H1 (cell line): Measurements from ENCODE around the gene SBF1. TPM values are rescaled to one million over a fixed set of nuclear protein-coding genes. Genes with fewer than 3 reads are reported as not detected.

Experiments used
- ASH2L ChIP-seq: fragments of 200-600, 300-600 bp; sonication (generic); IDR thresholded peaks from one replicate; pipeline ENCODE4 v1.7.1; 2017; ENCODE audit warnings: low read length
- BACH1 ChIP-seq: IDR thresholded peaks from 2 replicates; pipeline ENCODE4 v1.6.1; 2012; ENCODE audit warnings: low read length, improper control_type of control experiment
- CHD2 ChIP-seq: IDR thresholded peaks from 2 replicates; pipeline ENCODE4 v1.6.1; 2012; ENCODE audit warnings: low read length, improper control_type of control experiment
- CHD7 ChIP-seq: fragments of 300-600 bp; sonication (generic); IDR thresholded peaks from 2 replicates; pipeline ENCODE4 v1.7.1; 2012; ENCODE audit warnings: low read length, moderate library complexity, mild to moderate bottlenecking, inconsistent platforms; ENCODE audit not compliant: insufficient replicate concordance
- EP300 ChIP-seq, 2 experiments: IDR thresholded peaks; 1 replicate in 1 of 2; 2 replicates in 1 of 2; pipeline ENCODE4 v1.6.1; 2011 to 2012; ENCODE audit warnings: low read depth in 2 of 2, low read length in 2 of 2, mild to moderate bottlenecking in 2 of 2, borderline replicate concordance in 1 of 2, inconsistent platforms in 1 of 2, moderate library complexity in 1 of 2
- KDM5A ChIP-seq: fragments of 200-600 bp; IDR thresholded peaks from 2 replicates; pipeline ENCODE4 v1.7.1; 2012; ENCODE audit warnings: mild to moderate bottlenecking, low read length, inconsistent platforms, mixed read lengths
- PHF8 ChIP-seq: fragments of 200-600 bp; sonication (generic); conservative IDR thresholded peaks from 2 replicates; pipeline ENCODE4 v1.7.1; 2012; ENCODE audit warnings: low read depth, mild to moderate bottlenecking, inconsistent platforms, low read length, moderate library complexity
- POLR2A ChIP-seq, 2 experiments: IDR thresholded peaks; 1 replicate in 1 of 2; 2 replicates in 1 of 2; pipeline ENCODE4 v1.6.1; 2011; ENCODE audit warnings: low read depth in 2 of 2, low read length in 2 of 2, mild to moderate bottlenecking in 2 of 2; ENCODE audit errors: control extremely low read depth in 1 of 2
- SIX5 ChIP-seq: IDR thresholded peaks from 2 replicates; pipeline ENCODE4 v1.6.1; 2011; ENCODE audit warnings: mild to moderate bottlenecking, low read depth, low read length
- polyA plus RNA-seq, 7 experiments: library from polyadenylated mRNA; depleted of rRNA in 3 of 7; stranded (reverse) in 5 of 7; unstranded in 2 of 7; fragments of >200 nt in 5 of 7; fragments of 200-250 nt in 2 of 7; gene quantifications; 1 replicate in 5 of 7; 2 replicates in 1 of 7; 4 replicates in 1 of 7; pipeline versions ENCODE4 v1.2.1 to v1.2.3, GENCODE V29; 2011 to 2013; ENCODE audit warnings: missing spikeins in 2 of 7, mixed read lengths in 2 of 7
- total RNA-seq: library from RNA; stranded (reverse); fragmentation: NEBNext Ultra II Directional; extraction: Animal tissue kit (Norgen Biotek cat#: 25700); gene quantifications from 2 replicates; pipeline ENCODE4 v1.2.1, GENCODE V29; 2021
- TF ChIP-seq, protein P1 (sequence below): IDR thresholded peaks from 2 replicates; pipeline ENCODE4 v1.6.1; 2012; ENCODE audit warnings: inconsistent platforms

Gene SBF1
- total and polyA plus RNA-seq, 2 of the 8 experiments (the other 6 are each of a cell fraction or from before 2014, with no cell fraction given), result 29.1 to 71.5 TPM

- no peak for TF ChIP-seq CHD7
- no peak for TF ChIP-seq BACH1
- TF ChIP-seq CHD2, result no peak
- no peak for TF ChIP-seq EP300 (IDR thresholded peaks at IDR 0.05; ENCODE audit: borderline replicate concordance in 1 of 2, low read depth in 2 of 2, low read length in 2 of 2)
- no peak for TF ChIP-seq POLR2A (IDR thresholded peaks at IDR 0.05; ENCODE audit: control extremely low read depth in 1 of 2, low read depth in 2 of 2, low read length in 2 of 2)
- no peak for TF ChIP-seq SIX5
- TF ChIP-seq PHF8, result no peak
- no peak for TF ChIP-seq ASH2L
- TF ChIP-seq, protein P1, sequence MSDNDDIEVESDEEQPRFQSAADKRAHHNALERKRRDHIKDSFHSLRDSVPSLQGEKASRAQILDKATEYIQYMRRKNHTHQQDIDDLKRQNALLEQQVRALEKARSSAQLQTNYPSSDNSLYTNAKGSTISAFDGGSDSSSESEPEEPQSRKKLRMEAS, result no peak
- no peak for TF ChIP-seq KDM5A
Observed at GRCh38 chr22:50521710-50522109, 46.9 kb upstream of the SBF1 start (continued).
